ENCODE results near the gene SERPINF2.
A peak's percentile ranks its signal among the peaks of the same experiment; 100 is the strongest.
"Not testable (repeated sequence)": the region's sequence is repeated elsewhere in the genome, so short reads cannot be mapped to it uniquely, and the experiment has no call there.

Gene SERPINF2

DNA sequence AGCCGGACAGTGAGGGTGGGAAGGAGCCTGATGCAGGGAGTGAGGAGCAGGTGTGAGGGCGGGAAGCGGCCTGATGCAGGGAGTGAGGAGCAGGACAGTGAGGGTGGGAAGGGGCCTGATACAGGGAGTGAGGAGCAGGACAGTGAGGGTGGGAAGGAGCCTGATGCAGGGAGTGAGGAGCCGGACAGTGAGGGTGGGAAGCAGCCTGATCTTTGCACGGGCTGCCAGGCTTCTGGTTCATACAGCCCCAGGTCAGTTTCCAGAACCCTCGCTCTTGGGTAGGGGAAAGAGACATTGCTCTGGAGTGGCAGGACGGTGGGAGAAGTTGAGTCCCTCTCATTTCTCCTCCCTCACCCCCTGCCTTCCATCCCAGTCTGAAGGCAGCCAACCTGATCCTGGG, 772 bp upstream of the SERPINF2 start:
- Histone ChIP-seq H3K36me3 (ENCODE audit: control insufficient read depth, insufficient read depth, low read length, severe bottlenecking) (peaks cover 12% of the 10 kb centered on the region), H3K4me1 (ENCODE audit: control insufficient read depth, insufficient read depth, low read length) (peaks cover 20% of the 10 kb centered on the region)
- DNase-seq (ENCODE audit: low read depth); H3K9me3 ChIP-seq (ENCODE audit: control insufficient read depth, low read length); H3K4me3 ChIP-seq (ENCODE audit: low read length); H3K27me3 ChIP-seq (replicated peaks; ENCODE audit: control insufficient read depth, insufficient read depth, low read length); H3K9ac ChIP-seq (ENCODE audit: low read length): not testable (repeated sequence)

DNA sequence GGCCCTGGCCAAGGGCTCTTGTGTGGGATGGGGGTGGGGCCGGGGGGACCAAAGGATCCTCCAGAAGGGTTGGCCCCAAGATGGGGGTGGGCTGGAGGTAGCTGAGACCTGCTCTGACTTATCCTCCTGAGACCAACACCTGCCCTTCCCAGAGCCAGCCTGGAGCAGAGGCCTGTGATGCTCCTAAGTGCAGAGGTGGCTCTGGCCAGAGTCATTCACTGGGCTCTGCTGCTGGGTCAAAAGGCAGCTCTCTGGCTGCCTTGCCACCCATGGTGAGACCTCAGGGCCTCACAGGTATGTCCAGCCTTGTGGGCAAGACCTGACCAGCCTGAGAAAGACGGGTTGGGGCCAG, 393 bp downstream of the SERPINF2 start:
- H3K27me3 ChIP-seq (replicated peaks; ENCODE audit: control insufficient read depth, insufficient read depth, low read length): no peaks in the 10 kb centered on the region
- H3K4me3 ChIP-seq (ENCODE audit: low read length): no peak overlapping the region
- H3K9me3 ChIP-seq (ENCODE audit: control insufficient read depth, low read length): peaks cover under 1% of the 10 kb centered on the region
- no peak overlapping the region for H3K9ac ChIP-seq (ENCODE audit: low read length)
- H3K36me3 ChIP-seq (ENCODE audit: control insufficient read depth, insufficient read depth, low read length, severe bottlenecking): no peaks in the 10 kb centered on the region
- no peak for DNase-seq (ENCODE audit: low read depth)
- H3K4me1 ChIP-seq (ENCODE audit: control insufficient read depth, insufficient read depth, low read length): peaks cover 21% of the 10 kb centered on the region

DNA sequence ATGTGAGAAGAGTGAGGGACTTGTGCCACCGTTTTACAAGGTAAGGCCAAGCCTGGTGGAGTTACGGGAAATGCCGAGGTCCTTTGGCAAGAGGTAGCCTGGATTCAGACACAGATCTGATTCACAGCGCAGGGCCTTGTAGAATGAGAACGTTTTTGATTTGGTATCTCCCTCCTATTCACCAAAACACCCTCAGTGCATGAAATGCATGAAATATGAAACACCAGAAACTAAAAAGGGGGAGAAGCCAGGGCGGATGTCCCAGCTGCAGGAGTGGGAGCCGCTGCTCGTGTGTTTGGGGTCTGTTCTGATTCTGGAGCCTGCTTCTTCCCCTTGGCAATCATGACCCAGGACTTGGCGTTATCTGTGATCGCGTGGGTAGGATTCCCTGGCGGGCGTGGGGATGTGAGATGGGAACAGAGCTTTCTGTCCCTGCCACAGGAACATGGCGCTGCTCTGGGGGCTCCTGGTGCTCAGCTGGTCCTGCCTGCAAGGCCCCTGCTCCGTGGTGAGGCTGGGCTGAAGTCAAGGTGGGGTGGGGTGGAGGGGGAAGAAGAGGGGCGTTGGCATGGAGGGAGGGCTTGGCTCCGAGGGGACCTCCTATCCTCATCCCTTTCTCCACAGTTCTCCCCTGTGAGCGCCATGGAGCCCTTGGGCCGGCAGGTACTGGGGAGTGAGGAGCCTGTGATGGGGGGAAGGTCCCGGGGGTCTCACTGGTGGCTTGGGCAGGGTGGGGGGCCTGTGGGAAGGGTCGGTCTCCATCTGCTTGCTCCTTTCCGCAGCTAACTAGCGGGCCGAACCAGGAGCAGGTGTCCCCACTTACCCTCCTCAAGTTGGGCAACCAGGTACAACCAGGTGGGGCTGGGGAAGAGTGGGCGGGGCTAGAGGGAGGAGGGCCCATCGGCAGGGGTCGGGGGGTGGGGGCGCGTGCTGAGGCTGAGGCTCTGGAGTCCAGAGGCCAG, 2.2 kb downstream of the SERPINF2 start:
- Histone ChIP-seq H3K27me3 (replicated peaks; ENCODE audit: control insufficient read depth, insufficient read depth, low read length) (no peaks in the 10 kb centered on the region), H3K36me3 (ENCODE audit: control insufficient read depth, insufficient read depth, low read length, severe bottlenecking) (no peaks in the 10 kb centered on the region), H3K4me3 (ENCODE audit: low read length) (peak overlapping the region; percentile 59), H3K4me1 (ENCODE audit: control insufficient read depth, insufficient read depth, low read length) (peaks cover 21% of the 10 kb centered on the region), H3K9ac (ENCODE audit: low read length) (peak overlapping the region; percentile 79), H3K9me3 (ENCODE audit: control insufficient read depth, low read length) (peaks cover 4% of the 10 kb centered on the region)
- no peak for DNase-seq (ENCODE audit: low read depth)

DNA sequence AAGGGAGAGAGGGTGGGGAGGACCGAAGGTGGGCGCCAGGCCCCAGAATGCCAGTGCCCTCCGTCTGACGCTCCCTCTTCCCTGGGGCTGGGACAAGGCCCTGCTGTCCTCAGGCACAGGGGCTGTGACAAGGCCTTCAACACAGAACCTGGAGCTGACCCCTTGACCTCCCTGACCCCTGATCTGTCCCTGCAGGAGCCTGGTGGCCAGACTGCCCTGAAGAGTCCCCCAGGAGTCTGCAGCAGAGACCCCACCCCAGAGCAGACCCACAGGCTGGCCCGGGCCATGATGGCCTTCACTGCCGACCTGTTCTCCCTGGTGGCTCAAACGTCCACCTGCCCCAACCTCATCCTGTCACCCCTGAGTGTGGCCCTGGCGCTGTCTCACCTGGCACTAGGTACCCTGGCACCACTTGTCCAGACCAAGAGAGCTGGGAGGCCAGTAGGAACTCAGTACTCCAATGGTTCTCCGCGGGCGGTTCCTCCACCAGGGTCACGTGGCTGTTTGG, 2.9 kb downstream of the SERPINF2 start:
- no peak for DNase-seq (ENCODE audit: low read depth)

DNA sequence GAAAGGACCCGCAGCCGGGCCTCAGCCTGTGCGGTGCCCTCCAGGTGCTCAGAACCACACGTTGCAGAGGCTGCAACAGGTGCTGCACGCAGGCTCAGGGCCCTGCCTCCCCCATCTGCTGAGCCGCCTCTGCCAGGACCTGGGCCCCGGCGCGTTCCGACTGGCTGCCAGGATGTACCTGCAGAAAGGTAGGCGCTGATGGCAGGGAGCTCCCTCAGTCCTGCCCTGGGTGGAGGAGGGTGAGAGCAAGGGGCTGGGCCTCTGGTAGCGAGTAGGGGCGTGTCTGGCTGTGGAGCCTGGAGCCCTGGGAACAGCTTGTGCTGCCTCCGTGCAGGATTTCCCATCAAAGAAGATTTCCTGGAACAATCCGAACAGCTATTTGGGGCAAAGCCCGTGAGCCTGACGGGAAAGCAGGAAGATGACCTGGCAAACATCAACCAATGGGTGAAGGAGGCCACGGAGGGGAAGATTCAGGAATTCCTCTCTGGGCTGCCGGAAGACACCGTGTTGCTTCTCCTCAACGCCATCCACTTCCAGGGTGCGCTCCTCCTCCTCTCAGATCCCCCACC, 4.4 kb downstream of the SERPINF2 start:
- DNase-seq (ENCODE audit: low read depth): no peak
- Histone ChIP-seq H3K4me3 (ENCODE audit: low read length) (peak overlapping the region; percentile 27), H3K4me1 (ENCODE audit: control insufficient read depth, insufficient read depth, low read length) (peaks cover 21% of the 10 kb centered on the region), H3K9me3 (ENCODE audit: control insufficient read depth, low read length) (peaks cover 4% of the 10 kb centered on the region), H3K9ac (ENCODE audit: low read length) (peak overlapping the region; percentile 57), H3K27me3 (replicated peaks; ENCODE audit: control insufficient read depth, insufficient read depth, low read length) (no peaks in the 10 kb centered on the region), H3K36me3 (ENCODE audit: control insufficient read depth, insufficient read depth, low read length, severe bottlenecking) (no peaks in the 10 kb centered on the region)

More for the DNA sequence above, 2.9 kb downstream of the SERPINF2 start:
- no peaks in the 10 kb centered on the region for H3K27me3 ChIP-seq (replicated peaks; ENCODE audit: control insufficient read depth, insufficient read depth, low read length)
- H3K9me3 ChIP-seq (ENCODE audit: control insufficient read depth, low read length): peaks cover 4% of the 10 kb centered on the region
- no peaks in the 10 kb centered on the region for H3K36me3 ChIP-seq (ENCODE audit: control insufficient read depth, insufficient read depth, low read length, severe bottlenecking)
- H3K9ac ChIP-seq (ENCODE audit: low read length): no peak overlapping the region
- peaks cover 21% of the 10 kb centered on the region for H3K4me1 ChIP-seq (ENCODE audit: control insufficient read depth, insufficient read depth, low read length)
- no peak overlapping the region for H3K4me3 ChIP-seq (ENCODE audit: low read length)

DNA sequence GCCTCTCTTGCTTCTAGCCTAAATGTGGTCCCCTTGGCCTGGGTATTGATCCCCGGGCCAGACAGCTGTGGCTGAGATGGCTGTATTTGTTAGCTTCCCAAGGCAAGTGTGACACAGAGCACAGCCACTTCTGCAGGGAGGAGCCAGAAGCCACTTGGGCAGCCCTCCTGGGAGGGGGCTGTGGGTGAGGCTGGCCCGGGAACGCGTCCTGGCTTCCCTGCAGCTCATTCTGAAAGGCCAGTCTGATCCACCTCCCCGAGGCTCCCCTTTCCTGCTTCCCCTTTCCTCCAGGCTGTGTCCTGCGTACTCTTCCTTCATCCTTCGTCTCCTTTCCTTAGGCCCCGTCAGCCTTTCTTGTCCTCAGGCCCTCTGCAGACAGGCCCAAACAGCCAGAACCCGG, 8.0 kb downstream of the SERPINF2 start:
- Histone ChIP-seq H3K9me3 (ENCODE audit: control insufficient read depth, low read length) (peaks cover 4% of the 10 kb centered on the region), H3K27me3 (replicated peaks; ENCODE audit: control insufficient read depth, insufficient read depth, low read length) (no peaks in the 10 kb centered on the region), H3K36me3 (ENCODE audit: control insufficient read depth, insufficient read depth, low read length, severe bottlenecking) (no peaks in the 10 kb centered on the region), H3K4me3 (ENCODE audit: low read length) (no peak overlapping the region), H3K4me1 (ENCODE audit: control insufficient read depth, insufficient read depth, low read length) (peaks cover 21% of the 10 kb centered on the region), H3K9ac (ENCODE audit: low read length) (no peak overlapping the region)
- DNase-seq (ENCODE audit: low read depth): no peak

DNA sequence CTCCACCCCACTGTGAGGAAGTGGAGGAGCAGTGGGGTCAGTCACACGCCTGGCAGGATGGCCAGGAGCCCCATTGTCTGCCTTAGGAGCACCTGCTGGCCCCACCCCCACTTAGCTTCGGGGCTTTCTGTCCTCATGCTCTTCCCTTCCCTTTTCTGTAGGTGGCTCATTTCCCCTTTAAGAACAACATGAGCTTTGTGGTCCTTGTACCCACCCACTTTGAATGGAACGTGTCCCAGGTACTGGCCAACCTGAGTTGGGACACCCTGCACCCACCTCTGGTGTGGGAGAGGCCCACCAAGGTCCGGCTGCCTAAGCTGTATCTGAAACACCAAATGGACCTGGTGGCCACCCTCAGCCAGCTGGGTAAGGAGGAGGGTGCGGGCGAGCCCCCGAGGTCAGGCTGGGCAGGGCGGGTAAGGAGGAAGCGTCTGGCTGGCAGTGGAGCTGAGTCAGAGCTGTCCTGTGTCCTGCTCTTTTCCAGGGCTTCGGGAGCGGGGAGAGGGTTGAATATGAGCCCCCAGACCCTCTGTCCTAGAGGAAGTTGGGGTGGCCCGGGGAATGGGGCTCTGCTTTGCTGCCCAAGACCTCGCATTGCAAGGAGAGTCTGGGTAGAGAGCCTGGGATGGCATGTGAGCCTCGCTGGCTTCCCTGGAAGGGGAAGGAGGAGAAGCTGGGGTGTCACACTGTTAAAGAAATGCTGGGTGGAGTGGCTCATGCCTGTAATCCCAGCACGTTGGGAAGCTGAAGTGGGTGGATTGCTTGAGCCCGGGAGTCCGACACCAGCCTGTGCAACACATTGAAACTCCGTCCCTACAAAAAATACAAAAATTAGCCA, 10.0 kb downstream of the SERPINF2 start:
- peaks cover 4% of the 10 kb centered on the region for H3K9me3 ChIP-seq (ENCODE audit: control insufficient read depth, low read length)

DNA sequence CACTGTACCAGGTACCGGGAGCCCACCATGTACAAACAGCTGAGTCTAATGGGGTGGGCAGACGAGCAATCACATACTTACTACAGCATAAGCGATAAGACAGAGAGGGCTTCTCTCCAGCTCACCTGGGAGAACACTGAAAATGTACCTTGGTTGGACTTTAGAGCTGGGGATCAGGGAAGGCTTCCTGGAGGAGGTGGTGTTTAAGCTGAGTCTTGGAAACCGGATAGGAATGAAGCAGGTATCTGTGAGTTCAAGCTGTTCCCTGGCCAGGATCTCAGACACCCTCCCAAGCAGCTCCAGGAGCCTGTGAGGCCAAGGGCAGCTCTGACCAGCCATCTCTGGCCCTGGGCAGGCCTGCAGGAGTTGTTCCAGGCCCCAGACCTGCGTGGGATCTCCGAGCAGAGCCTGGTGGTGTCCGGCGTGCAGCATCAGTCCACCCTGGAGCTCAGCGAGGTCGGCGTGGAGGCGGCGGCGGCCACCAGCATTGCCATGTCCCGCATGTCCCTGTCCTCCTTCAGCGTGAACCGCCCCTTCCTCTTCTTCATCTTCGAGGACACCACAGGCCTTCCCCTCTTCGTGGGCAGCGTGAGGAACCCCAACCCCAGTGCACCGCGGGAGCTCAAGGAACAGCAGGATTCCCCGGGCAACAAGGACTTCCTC, 11.2 kb downstream of the SERPINF2 start:
- H3K4me3 ChIP-seq (ENCODE audit: low read length): no peak overlapping the region
- H3K9ac ChIP-seq (ENCODE audit: low read length): no peak overlapping the region
- H3K9me3 ChIP-seq (ENCODE audit: control insufficient read depth, low read length): no peaks in the 10 kb centered on the region
- no peak for DNase-seq (ENCODE audit: low read depth)
- no peaks in the 10 kb centered on the region for H3K27me3 ChIP-seq (replicated peaks; ENCODE audit: control insufficient read depth, insufficient read depth, low read length)
- H3K36me3 ChIP-seq (ENCODE audit: control insufficient read depth, insufficient read depth, low read length, severe bottlenecking): no peaks in the 10 kb centered on the region
- H3K4me1 ChIP-seq (ENCODE audit: control insufficient read depth, insufficient read depth, low read length): peaks cover 15% of the 10 kb centered on the region

More for the DNA sequence above, 10.0 kb downstream of the SERPINF2 start:
- H3K9ac ChIP-seq (ENCODE audit: low read length): no peak overlapping the region
- H3K4me1 ChIP-seq (ENCODE audit: control insufficient read depth, insufficient read depth, low read length): peaks cover 15% of the 10 kb centered on the region
- no peak overlapping the region for H3K4me3 ChIP-seq (ENCODE audit: low read length)
- no peaks in the 10 kb centered on the region for H3K27me3 ChIP-seq (replicated peaks; ENCODE audit: control insufficient read depth, insufficient read depth, low read length)
- DNase-seq (ENCODE audit: low read depth): no peak
- no peaks in the 10 kb centered on the region for H3K36me3 ChIP-seq (ENCODE audit: control insufficient read depth, insufficient read depth, low read length, severe bottlenecking)

DNA sequence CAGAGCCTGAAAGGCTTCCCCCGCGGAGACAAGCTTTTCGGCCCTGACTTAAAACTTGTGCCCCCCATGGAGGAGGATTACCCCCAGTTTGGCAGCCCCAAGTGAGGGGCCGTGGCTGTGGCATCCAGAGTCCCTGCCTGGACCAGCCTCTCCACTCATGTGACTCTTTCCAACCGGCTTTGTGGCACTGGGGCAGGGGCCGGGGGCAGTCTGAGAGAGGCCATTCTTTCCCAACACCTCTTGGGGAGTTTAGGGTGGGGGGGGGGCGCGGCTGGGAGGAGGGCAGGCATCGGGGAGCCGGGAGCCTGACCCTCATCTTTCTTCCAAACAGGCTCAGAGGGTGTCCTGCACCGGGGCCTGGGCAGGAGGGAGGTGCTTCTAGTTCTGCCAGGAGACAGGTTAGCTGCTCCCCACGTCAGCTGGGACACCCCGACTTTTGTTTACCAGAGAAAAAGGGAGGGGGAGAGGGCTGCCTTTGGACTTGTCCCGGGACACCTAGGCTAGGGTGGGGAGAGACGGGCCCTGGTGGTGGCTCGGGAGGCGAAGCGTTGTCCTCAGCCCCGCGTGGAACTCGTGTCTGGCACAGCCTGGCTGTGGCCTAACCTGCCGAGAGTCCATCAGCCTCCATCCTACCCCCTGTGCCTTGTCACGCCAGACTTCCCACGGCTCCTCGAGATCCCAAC, 11.9 kb downstream of the SERPINF2 start:
- H3K4me3 ChIP-seq (ENCODE audit: low read length): no peak overlapping the region
- no peaks in the 10 kb centered on the region for H3K27me3 ChIP-seq (replicated peaks; ENCODE audit: control insufficient read depth, insufficient read depth, low read length)
- no peak overlapping the region for H3K9ac ChIP-seq (ENCODE audit: low read length)
- H3K4me1 ChIP-seq (ENCODE audit: control insufficient read depth, insufficient read depth, low read length): peaks cover 15% of the 10 kb centered on the region
- H3K9me3 ChIP-seq (ENCODE audit: control insufficient read depth, low read length): no peaks in the 10 kb centered on the region
- DNase-seq (ENCODE audit: low read depth): no peak
- H3K36me3 ChIP-seq (ENCODE audit: control insufficient read depth, insufficient read depth, low read length, severe bottlenecking): no peaks in the 10 kb centered on the region

DNA sequence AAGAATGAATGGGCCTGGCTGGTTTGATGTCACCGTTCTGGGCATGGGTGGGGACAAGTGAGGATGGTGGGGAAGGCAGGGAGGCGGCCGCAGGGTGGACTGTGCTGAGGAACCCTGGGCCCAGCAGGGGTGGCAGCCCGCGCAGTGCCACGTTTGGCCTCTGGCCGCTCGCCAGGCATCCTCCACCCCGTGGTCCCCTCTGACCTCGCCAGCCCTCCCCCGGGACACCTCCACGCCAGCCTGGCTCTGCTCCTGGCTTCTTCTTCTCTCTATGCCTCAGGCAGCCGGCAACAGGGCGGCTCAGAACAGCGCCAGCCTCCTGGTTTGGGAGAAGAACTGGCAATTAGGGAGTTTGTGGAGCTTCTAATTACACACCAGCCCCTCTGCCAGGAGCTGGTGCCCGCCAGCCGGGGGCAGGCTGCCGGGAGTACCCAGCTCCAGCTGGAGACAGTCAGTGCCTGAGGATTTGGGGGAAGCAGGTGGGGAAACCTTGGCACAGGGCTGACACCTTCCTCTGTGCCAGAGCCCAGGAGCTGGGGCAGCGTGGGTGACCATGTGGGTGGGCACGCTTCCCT, 12.7 kb downstream of the SERPINF2 start:
- no peak overlapping the region for H3K4me3 ChIP-seq (ENCODE audit: low read length)
- no peak for DNase-seq (ENCODE audit: low read depth)
- H3K27me3 ChIP-seq (replicated peaks; ENCODE audit: control insufficient read depth, insufficient read depth, low read length): no peaks in the 10 kb centered on the region
- no peaks in the 10 kb centered on the region for H3K36me3 ChIP-seq (ENCODE audit: control insufficient read depth, insufficient read depth, low read length, severe bottlenecking)
- H3K4me1 ChIP-seq (ENCODE audit: control insufficient read depth, insufficient read depth, low read length): peaks cover 15% of the 10 kb centered on the region
- no peaks in the 10 kb centered on the region for H3K9me3 ChIP-seq (ENCODE audit: control insufficient read depth, low read length)
- H3K9ac ChIP-seq (ENCODE audit: low read length): no peak overlapping the region
